ENCODE results near the gene RRAGD. TPM values are rescaled to one million over a fixed set of nuclear protein-coding genes. Genes with fewer than 3 reads are reported as not detected.

RRAGD gene
- total and polyA plus RNA-seq, 2 of the 13 experiments (the other 11 are each of a cell fraction or from before 2014, with no cell fraction given) = 0.35 to 0.53 TPM

DNA sequence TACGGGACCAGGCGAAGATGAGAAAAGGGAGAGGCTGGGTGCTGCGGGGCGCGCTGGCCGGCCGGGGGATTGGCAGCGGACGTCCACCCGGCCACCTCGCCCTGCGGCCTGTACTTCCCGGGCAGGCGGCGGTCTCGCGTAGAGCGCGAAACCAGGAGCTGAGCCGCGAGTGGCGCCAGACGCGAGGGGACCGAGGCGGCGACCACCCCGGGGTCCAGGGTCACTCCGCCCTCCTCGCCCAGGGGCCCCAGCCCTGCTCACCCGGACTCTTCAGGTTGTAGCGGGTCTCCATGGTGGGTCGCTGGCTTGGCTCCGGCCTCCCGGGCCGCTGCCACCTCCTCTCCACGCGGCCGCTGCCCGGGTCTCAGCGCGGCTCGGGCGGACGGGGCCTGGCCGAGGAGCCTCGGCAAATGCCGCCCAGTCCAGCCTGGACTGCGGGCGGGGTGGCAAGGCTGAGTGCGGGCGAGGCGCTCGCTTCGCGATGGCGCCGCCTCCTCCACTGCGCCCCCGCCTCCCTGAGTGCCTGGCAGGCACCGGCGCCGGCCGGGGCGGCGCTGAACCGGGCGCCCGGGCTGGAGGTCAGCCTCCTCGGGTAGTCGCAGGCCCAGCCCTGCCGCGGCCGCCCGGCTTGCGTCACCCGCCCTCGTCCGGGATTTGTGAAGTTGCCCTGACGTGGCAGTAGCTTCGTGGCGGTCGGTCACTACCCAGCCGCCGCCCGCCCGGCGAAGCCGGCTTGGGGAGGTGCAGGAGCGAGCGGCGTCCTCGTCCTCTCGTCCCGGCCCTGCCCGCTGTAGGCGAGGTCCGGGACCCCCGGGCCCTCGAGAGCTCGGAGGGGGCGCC, 59.6 kb downstream of the RRAGD start, which contains the start of gene UBE2J1 (continued):
- peak; percentile 18 for TF ChIP-seq ZNF614 (CRISPR knock-in tag; IDR thresholded peaks at IDR 0.05; ENCODE audit: borderline replicate concordance)
- TF ChIP-seq ZNF619 (CRISPR knock-in tag; IDR thresholded peaks at IDR 0.05) = 0 out of 2 replicates have a peak, but pooled peaks have one; percentile 36
- 0 out of 2 replicates have a peak, but pooled peaks have one; percentile 49 for TF ChIP-seq ATAD3A (CRISPR knock-in tag; IDR thresholded peaks at IDR 0.05)
- TF ChIP-seq, protein P1, sequence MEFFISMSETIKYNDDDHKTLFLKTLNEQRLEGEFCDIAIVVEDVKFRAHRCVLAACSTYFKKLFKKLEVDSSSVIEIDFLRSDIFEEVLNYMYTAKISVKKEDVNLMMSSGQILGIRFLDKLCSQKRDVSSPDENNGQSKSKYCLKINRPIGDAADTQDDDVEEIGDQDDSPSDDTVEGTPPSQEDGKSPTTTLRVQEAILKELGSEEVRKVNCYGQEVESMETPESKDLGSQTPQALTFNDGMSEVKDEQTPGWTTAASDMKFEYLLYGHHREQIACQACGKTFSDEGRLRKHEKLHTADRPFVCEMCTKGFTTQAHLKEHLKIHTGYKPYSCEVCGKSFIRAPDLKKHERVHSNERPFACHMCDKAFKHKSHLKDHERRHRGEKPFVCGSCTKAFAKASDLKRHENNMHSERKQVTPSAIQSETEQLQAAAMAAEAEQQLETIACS (CRISPR knock-in tag; IDR thresholded peaks at IDR 0.05) = no peak
- no peak for TF ChIP-seq SOX5 (CRISPR knock-in tag; IDR thresholded peaks at IDR 0.05; ENCODE audit: borderline replicate concordance)
- TF ChIP-seq HNRNPK (IDR thresholded peaks at IDR 0.05; ENCODE audit: low read depth, low read length, poor library complexity, severe bottlenecking) = peak; percentile 25
- peak; percentile 63 for TF ChIP-seq MED8 (CRISPR knock-in tag; IDR thresholded peaks at IDR 0.05; ENCODE audit: insufficient replicate concordance)
- TF ChIP-seq TMF1 (CRISPR knock-in tag; IDR thresholded peaks at IDR 0.05; ENCODE audit: low read depth) = 0 out of 2 replicates have a peak, but pooled peaks have one; percentile 24
- no peak; the same call in 1 of the 2 replicates for TF ChIP-seq ZFP36L2 (CRISPR knock-in tag; IDR thresholded peaks at IDR 0.05)
- TF ChIP-seq ZBTB38 (CRISPR knock-in tag; IDR thresholded peaks at IDR 0.05) = no peak
- TF ChIP-seq, protein P2, sequence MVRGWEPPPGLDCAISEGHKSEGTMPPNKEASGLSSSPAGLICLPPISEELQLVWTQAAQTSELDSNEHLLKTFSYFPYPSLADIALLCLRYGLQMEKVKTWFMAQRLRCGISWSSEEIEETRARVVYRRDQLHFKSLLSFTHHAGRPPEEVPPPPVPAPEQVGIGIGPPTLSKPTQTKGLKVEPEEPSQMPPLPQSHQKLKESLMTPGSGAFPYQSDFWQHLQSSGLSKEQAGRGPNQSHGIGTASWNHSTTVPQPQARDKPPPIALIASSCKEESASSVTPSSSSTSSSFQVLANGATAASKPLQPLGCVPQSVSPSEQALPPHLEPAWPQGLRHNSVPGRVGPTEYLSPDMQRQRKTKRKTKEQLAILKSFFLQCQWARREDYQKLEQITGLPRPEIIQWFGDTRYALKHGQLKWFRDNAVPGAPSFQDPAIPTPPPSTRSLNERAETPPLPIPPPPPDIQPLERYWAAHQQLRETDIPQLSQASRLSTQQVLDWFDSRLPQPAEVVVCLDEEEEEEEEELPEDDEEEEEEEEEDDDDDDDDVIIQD (CRISPR knock-in tag; IDR thresholded peaks at IDR 0.05; ENCODE audit: low read depth) = no peak
- TF ChIP-seq, protein P3, sequence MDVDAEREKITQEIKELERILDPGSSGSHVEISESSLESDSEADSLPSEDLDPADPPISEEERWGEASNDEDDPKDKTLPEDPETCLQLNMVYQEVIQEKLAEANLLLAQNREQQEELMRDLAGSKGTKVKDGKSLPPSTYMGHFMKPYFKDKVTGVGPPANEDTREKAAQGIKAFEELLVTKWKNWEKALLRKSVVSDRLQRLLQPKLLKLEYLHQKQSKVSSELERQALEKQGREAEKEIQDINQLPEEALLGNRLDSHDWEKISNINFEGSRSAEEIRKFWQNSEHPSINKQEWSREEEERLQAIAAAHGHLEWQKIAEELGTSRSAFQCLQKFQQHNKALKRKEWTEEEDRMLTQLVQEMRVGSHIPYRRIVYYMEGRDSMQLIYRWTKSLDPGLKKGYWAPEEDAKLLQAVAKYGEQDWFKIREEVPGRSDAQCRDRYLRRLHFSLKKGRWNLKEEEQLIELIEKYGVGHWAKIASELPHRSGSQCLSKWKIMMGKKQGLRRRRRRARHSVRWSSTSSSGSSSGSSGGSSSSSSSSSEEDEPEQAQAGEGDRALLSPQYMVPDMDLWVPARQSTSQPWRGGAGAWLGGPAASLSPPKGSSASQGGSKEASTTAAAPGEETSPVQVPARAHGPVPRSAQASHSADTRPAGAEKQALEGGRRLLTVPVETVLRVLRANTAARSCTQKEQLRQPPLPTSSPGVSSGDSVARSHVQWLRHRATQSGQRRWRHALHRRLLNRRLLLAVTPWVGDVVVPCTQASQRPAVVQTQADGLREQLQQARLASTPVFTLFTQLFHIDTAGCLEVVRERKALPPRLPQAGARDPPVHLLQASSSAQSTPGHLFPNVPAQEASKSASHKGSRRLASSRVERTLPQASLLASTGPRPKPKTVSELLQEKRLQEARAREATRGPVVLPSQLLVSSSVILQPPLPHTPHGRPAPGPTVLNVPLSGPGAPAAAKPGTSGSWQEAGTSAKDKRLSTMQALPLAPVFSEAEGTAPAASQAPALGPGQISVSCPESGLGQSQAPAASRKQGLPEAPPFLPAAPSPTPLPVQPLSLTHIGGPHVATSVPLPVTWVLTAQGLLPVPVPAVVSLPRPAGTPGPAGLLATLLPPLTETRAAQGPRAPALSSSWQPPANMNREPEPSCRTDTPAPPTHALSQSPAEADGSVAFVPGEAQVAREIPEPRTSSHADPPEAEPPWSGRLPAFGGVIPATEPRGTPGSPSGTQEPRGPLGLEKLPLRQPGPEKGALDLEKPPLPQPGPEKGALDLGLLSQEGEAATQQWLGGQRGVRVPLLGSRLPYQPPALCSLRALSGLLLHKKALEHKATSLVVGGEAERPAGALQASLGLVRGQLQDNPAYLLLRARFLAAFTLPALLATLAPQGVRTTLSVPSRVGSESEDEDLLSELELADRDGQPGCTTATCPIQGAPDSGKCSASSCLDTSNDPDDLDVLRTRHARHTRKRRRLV (CRISPR knock-in tag; IDR thresholded peaks at IDR 0.05) = no peak
- TF ChIP-seq ZNF558 (CRISPR knock-in tag; IDR thresholded peaks at IDR 0.05; ENCODE audit: borderline replicate concordance) = peak; percentile 37; the same call in 1 of the 2 replicates
- peak; percentile 67 for TF ChIP-seq TAF15 (IDR thresholded peaks at IDR 0.05; ENCODE audit: low read depth, low read length, poor library complexity, severe bottlenecking)
- TF ChIP-seq ATF7 (IDR thresholded peaks at IDR 0.05) = no peak
- TF ChIP-seq ATF7 (CRISPR knock-in tag; IDR thresholded peaks at IDR 0.05) = no peak

Data from HepG2 (cell line).